ENCODE measurements around the gene PADI6. TPM values are rescaled to one million over a fixed set of nuclear protein-coding genes. Genes with fewer than 3 reads are reported as not detected.
A peak's percentile ranks its signal among the peaks of the same experiment; 100 is the strongest.

The PADI6 gene
- total RNA-seq, 1 experiment from 2014 or later: not detected

GRCh38 chr1:17437580-17438317 is 65.8 kb downstream of the PADI6 start:
- H3K27ac ChIP-seq (ENCODE audit: low read depth, low read length): peak overlapping the region; percentile 98
- H2AFZ ChIP-seq (ENCODE audit: low read depth, low read length, poor library complexity, severe bottlenecking): no peak overlapping the region
- intact Hi-C loops (cut with micrococcal nuclease): no loop called here
- H3K9me2 ChIP-seq (ENCODE audit: insufficient read depth): no peaks in the 10 kb centered on the region
- ATAC-seq (peak; percentile 44), DNase-seq (ENCODE audit: low read depth, low spot score) (no peak)
- peak overlapping the region; percentile 99 for H3K4me2 ChIP-seq (ENCODE audit: low read length)
- CTCF ChIA-PET: interaction anchor here (0.6 kb wide), 1 partner anchor 27 kb away, joined by 3 read pairs; no protein-coding TSS in a partner anchor
- H3K4me1 ChIP-seq (ENCODE audit: control insufficient read depth in 1 of 2, insufficient read depth in 2 of 2, low read length in 2 of 2): peaks cover 33 to 44% of the 10 kb centered on the region in 2 experiments
- POLR2A ChIA-PET: no interaction called here
- no TSS peak for BruUV-seq (replicated peaks)
- H3K9me3 ChIP-seq (ENCODE audit: control insufficient read depth in 1 of 2, insufficient read depth in 1 of 2, low read depth in 1 of 2, low read length in 2 of 2): no peaks in the 10 kb centered on the region
- H3K9ac ChIP-seq (ENCODE audit: low read length): peak overlapping the region; percentile 99
- H4K20me1 ChIP-seq (ENCODE audit: insufficient read depth): no peaks in the 10 kb centered on the region
- H3K79me2 ChIP-seq (ENCODE audit: insufficient read depth, low read length): peaks cover 59% of the 10 kb centered on the region
- H3K36me3 ChIP-seq (ENCODE audit: control insufficient read depth in 1 of 2, insufficient read depth in 2 of 2, low read length in 2 of 2): peaks cover 11 to 37% of the 10 kb centered on the region in 2 experiments; a peak in 3 of 4 replicates
- H3K4me3 ChIP-seq (replicated peaks in 1 of 2; ENCODE audit: low read depth in 1 of 2, low read length in 2 of 2): peak overlapping the region; percentile 94 to 98
- H3K27me3 ChIP-seq (ENCODE audit: insufficient read depth, low read length): no peaks in the 10 kb centered on the region
- RAD21 ChIA-PET (ENCODE audit: low non-redundant PET in 1 of 2, low total read pairs in 2 of 2, uncharacterized antibody in 2 of 2, unreplicated experiment in 2 of 2): no interaction called here
- peak; percentile 67 for TF ChIP-seq POLR2AphosphoS5 (IDR thresholded peaks at IDR 0.05; ENCODE audit: low read depth, low read length)
- no peak; the same call in 1 of the 2 replicates for TF ChIP-seq EGR1 (IDR thresholded peaks at IDR 0.05; ENCODE audit: low read depth)
- TF ChIP-seq TCF7L2 (IDR thresholded peaks at IDR 0.05; ENCODE audit: borderline replicate concordance, extremely low read depth, insufficient read depth, insufficient read length): peak; percentile 74
- TF ChIP-seq ZFX (IDR thresholded peaks at IDR 0.05): peak; percentile 97

GRCh38 chr1:17438318-17439249 is 66.6 kb downstream of the PADI6 start:
- Histone ChIP-seq H3K27ac (ENCODE audit: low read depth, low read length) (peak overlapping the region; percentile 98), H3K27me3 (ENCODE audit: insufficient read depth, low read length) (no peaks in the 10 kb centered on the region), H2AFZ (ENCODE audit: low read depth, low read length, poor library complexity, severe bottlenecking) (no peak overlapping the region), H3K79me2 (ENCODE audit: insufficient read depth, low read length) (peaks cover 51% of the 10 kb centered on the region), H4K20me1 (ENCODE audit: insufficient read depth) (no peaks in the 10 kb centered on the region), H3K4me1 (ENCODE audit: control insufficient read depth in 1 of 2, insufficient read depth in 2 of 2, low read length in 2 of 2) (peaks cover 41 to 53% of the 10 kb centered on the region in 2 experiments), H3K4me3 (replicated peaks in 1 of 2; ENCODE audit: low read depth in 1 of 2, low read length in 2 of 2) (peak overlapping the region; percentile 94 to 98), H3K9ac (ENCODE audit: low read length) (peak overlapping the region; percentile 99), H3K36me3 (ENCODE audit: control insufficient read depth in 1 of 2, insufficient read depth in 2 of 2, low read length in 2 of 2) (peaks cover 9 to 32% of the 10 kb centered on the region in 2 experiments; a peak in 3 of 4 replicates), H3K9me2 (ENCODE audit: insufficient read depth) (no peaks in the 10 kb centered on the region), H3K4me2 (ENCODE audit: low read length) (peak overlapping the region; percentile 99), H3K9me3 (ENCODE audit: control insufficient read depth in 1 of 2, insufficient read depth in 1 of 2, low read depth in 1 of 2, low read length in 2 of 2) (no peaks in the 10 kb centered on the region)
- no TSS peak for BruUV-seq (replicated peaks)
- intact Hi-C loops (cut with micrococcal nuclease): no loop called here
- ATAC-seq: peak; percentile 47
- DNase-seq (ENCODE audit: low read depth, low spot score): no peak
- CTCF ChIA-PET: interaction anchor here (0.6 kb wide), 1 partner anchor 26 kb away, joined by 3 read pairs; no protein-coding TSS in a partner anchor
- RAD21 ChIA-PET (ENCODE audit: low non-redundant PET in 1 of 2, low total read pairs in 2 of 2, uncharacterized antibody in 2 of 2, unreplicated experiment in 2 of 2): interaction anchor here in 1 of 2 experiments (0.6 kb wide), 1 partner anchor 39 kb away, joined by 3 read pairs; no protein-coding TSS in a partner anchor
- no peak for TF ChIP-seq JUND (IDR thresholded peaks at IDR 0.05)
- TF ChIP-seq EGR1 (IDR thresholded peaks at IDR 0.05; ENCODE audit: low read depth): peak; percentile 48; the same call in 1 of the 2 replicates
- TF ChIP-seq CBX3 (IDR thresholded peaks at IDR 0.05; ENCODE audit: low read depth): no peak
- peak; percentile 93 for TF ChIP-seq ZFX (IDR thresholded peaks at IDR 0.05)
- no peak for TF ChIP-seq CEBPB (IDR thresholded peaks at IDR 0.05; ENCODE audit: low read depth)
- POLR2A ChIA-PET: interaction anchor here (0.7 to 1.2 kb wide), 3 partner anchors 88 to 329 kb away, joined by 3 read pairs; no protein-coding TSS in a partner anchor

All from HCT116 (cell line).